ENCODE results near the gene CFAP20.

CFAP20 gene

DNA sequence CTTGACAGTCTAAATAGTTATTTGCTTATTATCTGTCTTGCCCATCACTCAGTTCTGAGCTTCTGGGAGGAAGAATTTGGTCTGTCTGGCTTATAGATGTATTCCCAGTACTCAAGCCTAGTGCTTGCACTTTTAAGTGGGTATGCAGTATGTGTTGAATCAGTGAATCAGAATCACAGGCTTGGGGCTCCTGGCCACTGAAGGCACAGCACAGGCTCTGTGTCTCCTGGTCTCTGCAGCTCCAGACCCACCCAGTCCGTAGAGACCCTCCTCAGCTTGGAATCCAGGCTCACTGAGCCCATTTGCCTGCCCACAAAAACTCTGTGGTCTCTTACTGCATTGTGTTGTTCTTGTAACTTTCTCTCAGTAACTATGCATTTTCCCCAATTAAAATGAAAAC lies 19.3 kb upstream of the CFAP20 start:
- TF ChIP-seq EP300 (IDR thresholded peaks at IDR 0.05; ENCODE audit: borderline replicate concordance) (no peak), TEAD4 (IDR thresholded peaks at IDR 0.05) (no peak), NFIC (IDR thresholded peaks at IDR 0.05) (no peak), ZBTB7A (IDR thresholded peaks at IDR 0.05; ENCODE audit: low read depth) (no peak)
- TF ChIP-seq, protein P1, sequence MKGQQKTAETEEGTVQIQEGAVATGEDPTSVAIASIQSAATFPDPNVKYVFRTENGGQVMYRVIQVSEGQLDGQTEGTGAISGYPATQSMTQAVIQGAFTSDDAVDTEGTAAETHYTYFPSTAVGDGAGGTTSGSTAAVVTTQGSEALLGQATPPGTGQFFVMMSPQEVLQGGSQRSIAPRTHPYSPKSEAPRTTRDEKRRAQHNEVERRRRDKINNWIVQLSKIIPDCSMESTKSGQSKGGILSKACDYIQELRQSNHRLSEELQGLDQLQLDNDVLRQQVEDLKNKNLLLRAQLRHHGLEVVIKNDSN (IDR thresholded peaks at IDR 0.05), result no peak
- TF ChIP-seq, protein P2, sequence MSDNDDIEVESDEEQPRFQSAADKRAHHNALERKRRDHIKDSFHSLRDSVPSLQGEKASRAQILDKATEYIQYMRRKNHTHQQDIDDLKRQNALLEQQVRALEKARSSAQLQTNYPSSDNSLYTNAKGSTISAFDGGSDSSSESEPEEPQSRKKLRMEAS (IDR thresholded peaks at IDR 0.05), result no peak
- TF ChIP-seq, protein P3, sequence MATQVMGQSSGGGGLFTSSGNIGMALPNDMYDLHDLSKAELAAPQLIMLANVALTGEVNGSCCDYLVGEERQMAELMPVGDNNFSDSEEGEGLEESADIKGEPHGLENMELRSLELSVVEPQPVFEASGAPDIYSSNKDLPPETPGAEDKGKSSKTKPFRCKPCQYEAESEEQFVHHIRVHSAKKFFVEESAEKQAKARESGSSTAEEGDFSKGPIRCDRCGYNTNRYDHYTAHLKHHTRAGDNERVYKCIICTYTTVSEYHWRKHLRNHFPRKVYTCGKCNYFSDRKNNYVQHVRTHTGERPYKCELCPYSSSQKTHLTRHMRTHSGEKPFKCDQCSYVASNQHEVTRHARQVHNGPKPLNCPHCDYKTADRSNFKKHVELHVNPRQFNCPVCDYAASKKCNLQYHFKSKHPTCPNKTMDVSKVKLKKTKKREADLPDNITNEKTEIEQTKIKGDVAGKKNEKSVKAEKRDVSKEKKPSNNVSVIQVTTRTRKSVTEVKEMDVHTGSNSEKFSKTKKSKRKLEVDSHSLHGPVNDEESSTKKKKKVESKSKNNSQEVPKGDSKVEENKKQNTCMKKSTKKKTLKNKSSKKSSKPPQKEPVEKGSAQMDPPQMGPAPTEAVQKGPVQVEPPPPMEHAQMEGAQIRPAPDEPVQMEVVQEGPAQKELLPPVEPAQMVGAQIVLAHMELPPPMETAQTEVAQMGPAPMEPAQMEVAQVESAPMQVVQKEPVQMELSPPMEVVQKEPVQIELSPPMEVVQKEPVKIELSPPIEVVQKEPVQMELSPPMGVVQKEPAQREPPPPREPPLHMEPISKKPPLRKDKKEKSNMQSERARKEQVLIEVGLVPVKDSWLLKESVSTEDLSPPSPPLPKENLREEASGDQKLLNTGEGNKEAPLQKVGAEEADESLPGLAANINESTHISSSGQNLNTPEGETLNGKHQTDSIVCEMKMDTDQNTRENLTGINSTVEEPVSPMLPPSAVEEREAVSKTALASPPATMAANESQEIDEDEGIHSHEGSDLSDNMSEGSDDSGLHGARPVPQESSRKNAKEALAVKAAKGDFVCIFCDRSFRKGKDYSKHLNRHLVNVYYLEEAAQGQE (IDR thresholded peaks at IDR 0.05; ENCODE audit: low read depth), result no peak

DNA sequence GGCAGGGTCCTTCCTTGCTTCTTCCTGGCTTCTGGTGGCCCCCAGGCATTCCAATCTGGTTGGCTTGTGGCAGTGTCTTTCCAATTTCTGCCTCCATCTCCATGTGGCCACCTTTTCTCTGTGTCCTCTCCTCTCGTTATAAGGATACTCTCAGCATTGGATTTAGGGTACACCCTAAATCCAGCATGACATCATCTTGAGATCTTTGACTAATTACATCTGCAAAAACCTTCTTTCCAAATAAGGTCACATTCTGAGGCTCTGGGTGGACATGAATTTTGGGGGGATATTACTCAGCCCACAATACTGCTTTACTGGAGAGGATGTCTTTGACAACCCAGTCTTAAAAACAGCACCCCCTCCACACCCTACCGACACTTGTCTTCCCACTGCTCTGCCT lies 18.9 kb upstream of the CFAP20 start:
- no peak for TF ChIP-seq EGR1 (IDR thresholded peaks at IDR 0.05)
- no peak for TF ChIP-seq TAF1 (IDR thresholded peaks at IDR 0.05; ENCODE audit: low read depth)
- no peak for TF ChIP-seq TCF12 (IDR thresholded peaks at IDR 0.05; ENCODE audit: low read depth)
- TF ChIP-seq, protein P2 (IDR thresholded peaks at IDR 0.05), result no peak
- TF ChIP-seq YY1 (IDR thresholded peaks at IDR 0.05; ENCODE audit: low read depth), result no peak
- TF ChIP-seq CREB1 (IDR thresholded peaks at IDR 0.05; ENCODE audit: low read depth), result no peak
- TF ChIP-seq, protein P1 (IDR thresholded peaks at IDR 0.05), result no peak
- no peak for TF ChIP-seq FOXM1 (IDR thresholded peaks at IDR 0.05; ENCODE audit: borderline replicate concordance, low read depth)

DNA sequence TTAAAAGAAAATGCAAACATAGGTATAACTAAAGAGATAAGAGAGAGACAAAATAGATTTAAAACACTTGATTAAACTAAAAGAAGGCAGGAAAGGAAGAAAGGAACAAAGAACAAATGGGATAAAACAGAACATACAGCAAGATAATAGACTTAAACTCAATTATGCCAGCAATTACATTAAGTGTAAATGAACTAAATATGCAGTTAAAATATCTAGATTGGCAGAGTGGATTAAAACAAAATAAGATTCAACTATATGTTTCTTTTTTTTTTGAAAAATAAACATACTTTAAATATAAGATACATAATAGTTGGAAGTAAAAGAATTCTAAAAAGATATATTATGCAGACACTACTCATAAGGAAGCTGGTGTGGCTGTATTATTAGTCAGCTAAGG lies 9.7 kb upstream of the CFAP20 start:
- TF ChIP-seq EP300 (IDR thresholded peaks at IDR 0.05; ENCODE audit: borderline replicate concordance), result no peak
- no peak for TF ChIP-seq TCF12 (IDR thresholded peaks at IDR 0.05; ENCODE audit: low read depth)
- no peak for TF ChIP-seq RAD21 (IDR thresholded peaks at IDR 0.05; ENCODE audit: low read depth)
- TF ChIP-seq YY1 (IDR thresholded peaks at IDR 0.05; ENCODE audit: low read depth), result no peak
- TF ChIP-seq ZBTB7A (IDR thresholded peaks at IDR 0.05; ENCODE audit: low read depth), result no peak
- no peak for TF ChIP-seq TEAD4 (IDR thresholded peaks at IDR 0.05)
- no peak for TF ChIP-seq TAF1 (IDR thresholded peaks at IDR 0.05; ENCODE audit: low read depth)
- TF ChIP-seq EGR1 (IDR thresholded peaks at IDR 0.05), result no peak
- TF ChIP-seq CREB1 (IDR thresholded peaks at IDR 0.05; ENCODE audit: low read depth), result no peak
- TF ChIP-seq, protein P3 (IDR thresholded peaks at IDR 0.05; ENCODE audit: low read depth), result no peak
- TF ChIP-seq, protein P2 (IDR thresholded peaks at IDR 0.05), result no peak
- no peak for TF ChIP-seq CEBPB (IDR thresholded peaks at IDR 0.05)
- no peak for TF ChIP-seq FOXM1 (IDR thresholded peaks at IDR 0.05; ENCODE audit: borderline replicate concordance, low read depth)
- TF ChIP-seq NFIC (IDR thresholded peaks at IDR 0.05), result no peak
- TF ChIP-seq, protein P1 (IDR thresholded peaks at IDR 0.05), result no peak

DNA sequence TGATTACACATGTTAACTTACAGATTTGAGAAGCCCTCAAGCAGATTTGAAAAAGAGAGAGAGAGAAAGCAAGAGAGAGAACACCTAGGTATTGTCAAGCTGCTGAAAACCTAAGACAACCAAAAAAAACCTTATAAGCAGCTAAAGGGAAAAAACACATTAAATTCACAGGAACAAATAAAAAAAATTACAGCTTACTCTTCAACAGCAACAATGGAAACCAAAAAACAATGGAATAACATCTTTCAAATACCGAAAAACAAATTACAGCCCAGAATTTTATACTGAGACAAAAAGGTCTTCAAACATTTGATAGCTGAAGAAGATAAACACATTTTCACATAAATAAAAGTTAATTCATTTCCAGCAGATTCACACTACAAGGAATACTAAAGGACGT lies 8.4 kb upstream of the CFAP20 start:
- TF ChIP-seq EGR1 (IDR thresholded peaks at IDR 0.05) (no peak), RAD21 (IDR thresholded peaks at IDR 0.05; ENCODE audit: low read depth) (no peak), TCF12 (IDR thresholded peaks at IDR 0.05; ENCODE audit: low read depth) (no peak), CREB1 (IDR thresholded peaks at IDR 0.05; ENCODE audit: low read depth) (no peak), FOXM1 (IDR thresholded peaks at IDR 0.05; ENCODE audit: borderline replicate concordance, low read depth) (no peak), TAF1 (IDR thresholded peaks at IDR 0.05; ENCODE audit: low read depth) (no peak), YY1 (IDR thresholded peaks at IDR 0.05; ENCODE audit: low read depth) (no peak), EP300 (IDR thresholded peaks at IDR 0.05; ENCODE audit: borderline replicate concordance) (no peak), ZBTB7A (IDR thresholded peaks at IDR 0.05; ENCODE audit: low read depth) (no peak), TEAD4 (IDR thresholded peaks at IDR 0.05) (no peak), CEBPB (IDR thresholded peaks at IDR 0.05) (no peak), NFIC (IDR thresholded peaks at IDR 0.05) (no peak)
- TF ChIP-seq, protein P3 (IDR thresholded peaks at IDR 0.05; ENCODE audit: low read depth), result no peak
- TF ChIP-seq, protein P2 (IDR thresholded peaks at IDR 0.05), result no peak
- TF ChIP-seq, protein P1 (IDR thresholded peaks at IDR 0.05), result no peak

Data from Ishikawa (cell line).